D721Med (cell line): ENCODE data around the gene IQCE.

Experiments
- DNase-seq: peaks from one replicate; pipeline ENCODE4 v3.0.0; 2011; ENCODE audit warnings: low spot score; ENCODE audit not compliant: insufficient read length
- FAIRE-seq: peaks from 2 replicates; lab custom pipeline; 2011; peaks lifted over from hg19 to GRCh38; lab: Jason Lieb, UNC
- TF ChIP-seq, protein P1 (sequence below): IDR thresholded peaks from 2 replicates; pipeline ENCODE4 v1.5.1; 2012; ENCODE audit warnings: mild to moderate bottlenecking, control low read depth; ENCODE audit not compliant: insufficient read depth; ENCODE audit errors: missing control alignments

The IQCE gene

DNA sequence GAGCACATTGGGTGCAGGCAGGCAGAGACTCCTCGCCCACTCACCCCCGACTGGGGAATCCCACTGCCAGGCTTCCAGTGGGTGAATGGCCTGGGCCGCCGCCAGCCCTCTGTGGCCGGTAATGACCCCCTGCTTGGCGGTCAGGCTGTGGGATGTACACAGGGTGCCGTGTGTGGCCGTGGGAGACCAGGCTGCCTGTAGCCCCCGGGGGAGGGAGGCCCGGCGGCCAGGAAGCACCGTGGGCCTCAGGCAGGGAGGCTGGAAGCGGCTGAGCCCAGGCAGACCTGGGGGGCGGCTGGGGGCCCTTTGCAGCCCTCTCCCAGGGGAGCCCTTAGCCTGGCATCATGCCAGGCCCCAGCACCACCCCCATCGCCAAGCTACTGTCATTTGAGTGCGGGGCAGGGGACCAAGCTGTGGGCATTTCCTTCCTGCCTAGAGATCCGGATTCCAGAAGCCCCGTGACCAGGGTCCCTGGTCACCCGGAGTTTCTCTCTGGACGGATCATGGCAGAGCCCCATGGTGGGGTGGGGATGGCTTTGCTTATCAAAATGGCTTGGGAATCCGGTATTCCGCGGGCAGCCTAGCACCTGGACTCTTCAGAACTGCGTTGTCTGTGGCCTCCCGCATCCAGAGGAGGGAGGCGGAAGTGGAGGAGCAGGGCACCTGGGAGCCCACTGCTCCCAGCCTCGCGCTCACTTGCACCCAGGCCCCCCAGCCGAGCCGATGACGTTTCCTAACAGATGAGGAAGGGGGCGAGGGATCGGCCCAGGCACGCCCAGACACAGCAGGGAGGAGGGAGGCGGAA, 74.2 kb downstream of the IQCE start:
- DNase-seq, result peak; percentile 67
- TF ChIP-seq, protein P1, sequence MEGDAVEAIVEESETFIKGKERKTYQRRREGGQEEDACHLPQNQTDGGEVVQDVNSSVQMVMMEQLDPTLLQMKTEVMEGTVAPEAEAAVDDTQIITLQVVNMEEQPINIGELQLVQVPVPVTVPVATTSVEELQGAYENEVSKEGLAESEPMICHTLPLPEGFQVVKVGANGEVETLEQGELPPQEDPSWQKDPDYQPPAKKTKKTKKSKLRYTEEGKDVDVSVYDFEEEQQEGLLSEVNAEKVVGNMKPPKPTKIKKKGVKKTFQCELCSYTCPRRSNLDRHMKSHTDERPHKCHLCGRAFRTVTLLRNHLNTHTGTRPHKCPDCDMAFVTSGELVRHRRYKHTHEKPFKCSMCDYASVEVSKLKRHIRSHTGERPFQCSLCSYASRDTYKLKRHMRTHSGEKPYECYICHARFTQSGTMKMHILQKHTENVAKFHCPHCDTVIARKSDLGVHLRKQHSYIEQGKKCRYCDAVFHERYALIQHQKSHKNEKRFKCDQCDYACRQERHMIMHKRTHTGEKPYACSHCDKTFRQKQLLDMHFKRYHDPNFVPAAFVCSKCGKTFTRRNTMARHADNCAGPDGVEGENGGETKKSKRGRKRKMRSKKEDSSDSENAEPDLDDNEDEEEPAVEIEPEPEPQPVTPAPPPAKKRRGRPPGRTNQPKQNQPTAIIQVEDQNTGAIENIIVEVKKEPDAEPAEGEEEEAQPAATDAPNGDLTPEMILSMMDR, result no peak
- no peak for FAIRE-seq

DNA sequence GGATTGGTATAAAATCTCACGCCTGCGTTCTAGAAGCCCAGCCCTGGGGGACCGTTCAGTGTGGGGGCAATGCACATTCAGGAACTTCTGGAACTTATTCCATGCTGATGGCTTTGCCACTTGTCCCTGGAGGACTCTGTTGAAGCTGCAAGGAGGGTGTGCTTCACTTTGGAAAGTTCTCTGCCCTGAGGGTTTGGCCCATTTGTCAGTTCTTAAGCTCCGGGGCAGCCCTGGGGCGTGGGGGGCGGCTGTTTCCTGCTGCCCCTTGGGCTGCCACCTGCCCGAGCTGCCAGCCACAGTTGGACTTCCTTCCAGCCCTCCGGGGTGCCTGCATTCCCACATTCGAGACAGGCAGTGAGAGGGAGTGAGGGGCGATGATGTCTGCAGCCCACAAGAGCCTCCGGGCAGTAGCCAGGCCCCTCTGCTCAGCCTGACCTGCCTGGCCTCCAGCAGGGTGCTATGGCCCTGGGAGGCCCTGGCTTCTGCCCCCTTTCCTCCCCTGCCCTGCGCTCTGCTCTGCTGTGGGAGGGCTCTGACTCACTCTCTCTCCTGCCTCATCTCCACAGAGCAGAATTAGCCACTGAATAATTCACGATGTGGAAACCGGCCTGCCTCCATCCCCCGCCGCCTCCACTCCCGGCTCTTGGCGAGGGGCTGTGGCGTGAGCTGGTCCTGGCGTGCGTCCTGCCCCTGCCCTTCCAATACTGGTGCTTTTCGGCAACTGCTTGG, 74.9 kb downstream of the IQCE start:
- no peak for FAIRE-seq
- no peak for DNase-seq
- TF ChIP-seq, protein P1, result no peak

DNA sequence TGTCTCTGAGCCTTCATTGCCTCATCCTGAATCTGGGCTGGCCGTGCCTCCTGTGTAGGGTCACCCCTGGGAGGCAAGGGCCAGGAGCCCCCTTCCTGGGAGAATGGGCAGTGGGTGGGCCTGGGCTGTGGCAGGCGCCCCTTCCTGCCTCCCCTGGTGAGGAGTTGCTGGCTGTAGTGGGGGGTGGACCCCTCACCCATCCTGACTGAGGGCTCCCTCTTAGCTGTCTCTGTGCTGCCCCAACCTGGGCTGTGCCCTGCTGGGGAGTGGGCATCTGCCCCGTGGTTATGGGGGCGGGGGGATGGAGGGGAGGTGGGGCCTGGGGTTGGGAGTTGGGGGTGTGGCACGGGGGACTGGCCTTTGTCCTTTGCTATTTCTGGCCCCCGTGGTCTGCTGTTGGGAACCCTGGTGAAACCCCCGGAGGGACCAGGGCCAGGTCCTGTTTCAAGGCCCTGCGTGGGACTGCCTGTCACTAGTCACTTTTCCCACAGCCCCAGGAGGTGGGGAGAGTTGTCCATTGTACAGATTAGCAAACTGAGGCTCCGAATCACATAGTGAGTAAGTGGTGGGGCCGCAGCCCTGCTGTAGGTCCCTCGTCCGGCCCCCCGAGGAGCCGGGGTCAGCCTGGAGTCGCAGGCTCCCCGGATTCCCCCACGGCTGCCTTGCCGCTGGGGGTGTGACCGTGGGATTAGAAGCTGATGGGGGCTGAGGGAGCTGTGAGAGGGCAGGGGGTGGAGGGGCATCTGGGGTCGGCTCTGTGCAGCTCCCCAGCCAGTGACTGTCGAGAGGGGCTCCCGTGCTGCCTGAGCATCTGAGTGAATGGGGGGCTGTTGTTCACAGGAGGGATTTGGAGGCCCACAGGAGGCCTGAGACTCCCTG, 75.7 kb downstream of the IQCE start:
- TF ChIP-seq, protein P1, result no peak
- FAIRE-seq (no peak), DNase-seq (no peak)

DNA sequence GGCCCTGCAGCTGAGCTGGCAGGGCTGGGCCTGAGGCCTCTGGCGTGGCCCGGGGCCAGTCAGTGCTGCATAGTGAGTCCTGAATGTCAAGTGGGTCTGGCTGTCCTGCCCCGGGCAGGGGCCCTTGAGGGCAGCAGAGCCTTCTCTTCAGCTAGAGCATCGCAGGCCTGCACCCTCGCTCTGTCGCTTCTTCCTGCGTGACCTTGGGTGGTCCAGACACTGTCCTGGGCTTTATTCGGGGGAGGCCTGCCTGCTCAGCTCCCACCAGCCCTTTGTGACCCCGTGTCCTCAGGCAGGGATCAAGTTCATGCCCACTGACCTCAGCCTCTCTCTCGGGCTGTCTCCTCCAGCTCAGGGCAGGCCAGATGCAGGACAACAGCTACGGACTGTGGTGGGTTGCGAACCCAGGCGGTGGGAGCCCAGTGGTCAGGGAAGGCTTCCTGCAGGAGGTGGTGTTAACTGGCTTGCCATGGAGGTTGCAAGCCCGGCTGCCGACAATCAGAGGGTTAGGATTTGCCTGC, 76.4 kb downstream of the IQCE start:
- DNase-seq (no peak), FAIRE-seq (no peak)
- TF ChIP-seq, protein P1, result no peak

DNA sequence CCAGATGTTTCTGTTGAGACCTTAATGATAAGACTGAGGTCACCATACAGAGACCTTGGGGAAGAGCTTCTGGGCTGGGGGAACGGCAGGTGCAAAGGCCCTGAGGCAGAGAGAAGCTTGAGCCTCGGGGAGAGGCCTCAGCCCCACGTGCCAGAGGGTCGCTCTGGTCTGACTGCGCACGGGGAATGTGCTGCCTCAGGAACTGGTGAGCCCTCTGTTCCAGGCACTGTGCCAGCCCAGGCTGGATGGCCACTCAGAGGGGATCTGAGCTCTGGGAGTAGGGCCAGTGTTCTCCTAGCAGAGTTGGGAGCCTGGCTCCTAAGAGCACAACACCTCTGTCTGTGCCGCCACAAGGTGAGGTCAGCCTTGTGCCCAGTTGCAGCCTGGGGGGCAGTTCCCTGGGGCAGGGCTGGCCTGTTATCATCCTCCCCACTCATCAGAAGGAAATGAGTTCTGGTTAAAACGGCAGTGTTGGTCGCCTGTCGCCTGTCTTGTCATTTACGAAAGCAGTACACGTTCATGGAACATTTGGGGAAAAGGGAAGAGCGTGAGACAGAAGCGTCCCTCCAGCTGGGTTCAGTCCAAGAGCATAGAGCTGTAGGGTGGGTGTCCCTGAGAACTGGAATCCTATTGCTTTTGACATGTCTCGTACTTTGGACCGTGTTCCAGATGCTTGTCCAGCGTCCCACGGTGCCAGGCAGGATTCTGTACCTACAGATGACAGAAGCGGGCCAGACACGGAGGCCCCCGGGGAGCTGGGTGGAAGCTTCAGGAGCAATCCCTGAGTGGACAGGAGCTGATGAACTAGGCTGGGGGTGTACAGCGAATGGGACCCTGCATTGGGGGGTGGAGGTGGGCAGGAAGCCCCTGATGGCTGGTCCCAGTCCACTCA, 77.3 kb downstream of the IQCE start:
- TF ChIP-seq, protein P1, result no peak
- FAIRE-seq, result no peak
- DNase-seq, result no peak

DNA sequence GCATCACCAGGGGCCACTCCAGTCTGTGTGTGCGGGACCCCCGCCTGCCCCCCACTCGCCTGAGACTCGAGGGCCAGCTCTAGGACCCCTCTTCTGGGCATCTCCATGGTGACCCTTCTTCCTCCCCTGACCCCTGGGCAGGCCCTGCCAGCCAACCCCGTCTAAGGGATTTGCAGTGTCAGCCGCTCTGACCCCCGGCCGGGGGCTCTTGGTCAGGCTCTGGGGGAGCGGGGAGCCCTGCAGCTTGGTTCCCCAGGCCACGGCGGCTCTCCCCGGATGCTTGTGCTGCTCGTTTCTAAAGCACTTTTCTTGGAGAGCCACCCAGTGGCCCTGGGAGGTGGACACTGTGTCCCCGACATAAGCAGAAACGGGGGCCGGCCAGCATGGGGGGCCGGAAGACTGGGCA, 78.3 kb downstream of the IQCE start:
- DNase-seq, result no peak
- TF ChIP-seq, protein P1, result no peak
- FAIRE-seq, result no peak
